ENCODE results near the gene SDE2. TPM values are rescaled to one million over a fixed set of nuclear protein-coding genes. Genes with fewer than 3 reads are reported as not detected.

The SDE2 gene
- total RNA-seq, 4 donors from 2014 or later = 19.9 to 41.0 (median 27.3) TPM

DNA sequence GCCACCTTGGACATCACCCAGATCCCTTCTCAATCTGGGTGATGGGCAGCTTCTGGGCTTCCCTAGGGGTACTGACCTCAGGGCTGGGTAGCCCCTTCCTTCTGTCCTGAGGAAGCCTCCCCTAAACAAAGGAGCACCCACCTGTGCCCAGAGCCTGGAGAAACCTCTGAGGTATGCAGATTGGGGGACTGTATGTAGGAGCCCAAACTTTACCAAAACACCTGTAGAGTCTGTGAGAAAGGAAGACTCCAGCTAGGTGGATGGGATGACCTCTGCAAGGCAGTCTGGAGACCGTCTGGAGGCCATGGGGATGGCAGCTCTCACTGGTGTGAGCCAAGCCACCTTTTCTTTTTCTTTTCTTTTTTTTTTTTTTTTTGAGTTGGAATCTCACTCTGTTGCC lies 44.4 kb downstream of the SDE2 start:
- Histone ChIP-seq H3K36me3 (no peaks in the 10 kb centered on the region), H3K4me1 (no peaks in the 10 kb centered on the region), H3K27me3 (no peaks in the 10 kb centered on the region), H3K9me3 (no peaks in the 10 kb centered on the region), H3K4me3 (replicated peaks in 1 of 3) (no peak overlapping the region), H3K27ac (no peak overlapping the region)
- intact Hi-C loops (cut with DNase I) = no loop called here
- TF ChIP-seq, protein P1, sequence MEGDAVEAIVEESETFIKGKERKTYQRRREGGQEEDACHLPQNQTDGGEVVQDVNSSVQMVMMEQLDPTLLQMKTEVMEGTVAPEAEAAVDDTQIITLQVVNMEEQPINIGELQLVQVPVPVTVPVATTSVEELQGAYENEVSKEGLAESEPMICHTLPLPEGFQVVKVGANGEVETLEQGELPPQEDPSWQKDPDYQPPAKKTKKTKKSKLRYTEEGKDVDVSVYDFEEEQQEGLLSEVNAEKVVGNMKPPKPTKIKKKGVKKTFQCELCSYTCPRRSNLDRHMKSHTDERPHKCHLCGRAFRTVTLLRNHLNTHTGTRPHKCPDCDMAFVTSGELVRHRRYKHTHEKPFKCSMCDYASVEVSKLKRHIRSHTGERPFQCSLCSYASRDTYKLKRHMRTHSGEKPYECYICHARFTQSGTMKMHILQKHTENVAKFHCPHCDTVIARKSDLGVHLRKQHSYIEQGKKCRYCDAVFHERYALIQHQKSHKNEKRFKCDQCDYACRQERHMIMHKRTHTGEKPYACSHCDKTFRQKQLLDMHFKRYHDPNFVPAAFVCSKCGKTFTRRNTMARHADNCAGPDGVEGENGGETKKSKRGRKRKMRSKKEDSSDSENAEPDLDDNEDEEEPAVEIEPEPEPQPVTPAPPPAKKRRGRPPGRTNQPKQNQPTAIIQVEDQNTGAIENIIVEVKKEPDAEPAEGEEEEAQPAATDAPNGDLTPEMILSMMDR (IDR thresholded peaks at IDR 0.05) = no peak
- TF ChIP-seq POLR2A (IDR thresholded peaks at IDR 0.05) = no peak
- DNase-seq = no peak
- WGBS, 2 donors = 93% methylated on average over 1 of the region's 1 CpG

DNA sequence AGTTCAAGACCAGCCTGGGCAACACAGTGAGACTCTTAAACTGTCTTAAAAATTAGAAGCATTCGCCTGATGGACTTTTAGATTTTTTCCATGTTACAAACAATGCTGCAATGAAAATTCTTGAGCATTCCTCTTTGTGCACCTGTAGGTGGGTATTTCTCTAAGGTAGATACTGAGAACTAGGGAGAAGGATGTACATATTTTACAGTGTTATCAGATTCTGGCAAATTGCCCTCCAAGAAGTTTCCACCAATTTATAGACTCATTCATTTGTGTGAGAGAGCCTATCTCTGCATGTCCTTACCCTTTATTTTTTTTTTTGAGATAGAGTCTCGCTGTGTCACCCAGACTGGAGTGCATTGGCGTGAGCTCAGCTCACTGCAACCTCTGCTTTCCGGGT lies 45.8 kb downstream of the SDE2 start:
- Histone ChIP-seq H3K9me3 (no peaks in the 10 kb centered on the region), H3K4me3 (replicated peaks in 1 of 3) (no peak overlapping the region), H3K27me3 (no peaks in the 10 kb centered on the region), H3K4me1 (no peaks in the 10 kb centered on the region), H3K27ac (no peak overlapping the region), H3K36me3 (no peaks in the 10 kb centered on the region)
- intact Hi-C loops (cut with DNase I) = no loop called here
- WGBS, 2 donors = 86% methylated on average over 4 of the region's 4 CpGs
- TF ChIP-seq, protein P1 (IDR thresholded peaks at IDR 0.05) = no peak
- TF ChIP-seq POLR2A (IDR thresholded peaks at IDR 0.05) = no peak
- DNase-seq = no peak

DNA sequence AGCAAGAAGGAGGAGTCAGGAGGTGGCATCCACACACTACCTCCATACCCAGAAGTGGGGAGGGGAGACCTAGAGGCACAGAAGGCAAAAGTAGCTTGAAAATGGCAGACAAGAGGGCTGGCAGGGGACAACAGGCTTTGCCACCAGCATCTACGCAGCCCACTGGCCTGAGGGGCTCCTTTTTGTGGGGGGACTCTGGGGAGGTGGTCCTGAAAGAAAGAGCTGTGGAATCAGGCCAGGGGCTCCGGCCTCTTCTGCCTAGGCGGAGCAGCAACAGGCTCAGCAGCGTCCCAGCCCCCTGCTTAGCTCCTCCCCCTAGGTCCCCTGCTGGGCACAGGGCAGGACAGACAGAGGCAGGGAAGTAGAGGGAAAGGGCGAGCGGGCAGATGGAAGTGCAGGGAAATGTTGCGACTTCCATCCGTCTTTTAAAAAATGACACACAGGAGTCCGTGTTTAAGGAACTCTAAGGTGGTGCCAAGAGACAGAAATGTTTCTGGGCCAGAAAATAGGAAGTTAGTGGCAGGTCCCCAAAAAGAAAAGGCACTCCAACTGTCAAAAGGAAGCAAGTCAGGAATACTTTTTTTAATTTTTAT lies 48.1 kb downstream of the SDE2 start:
- Histone ChIP-seq H3K36me3 (no peaks in the 10 kb centered on the region), H3K9me3 (no peaks in the 10 kb centered on the region), H3K4me3 (replicated peaks in 1 of 3) (no peak overlapping the region), H3K4me1 (no peaks in the 10 kb centered on the region), H3K27ac (no peak overlapping the region), H3K27me3 (no peaks in the 10 kb centered on the region)
- DNase-seq = no peak
- TF ChIP-seq, protein P1 (IDR thresholded peaks at IDR 0.05) = no peak
- no peak for TF ChIP-seq POLR2A (IDR thresholded peaks at IDR 0.05)
- WGBS, 2 donors = 68 to 71% methylated on average over 9 of the region's 9 CpGs
- intact Hi-C loops (cut with DNase I) = no loop called here

DNA sequence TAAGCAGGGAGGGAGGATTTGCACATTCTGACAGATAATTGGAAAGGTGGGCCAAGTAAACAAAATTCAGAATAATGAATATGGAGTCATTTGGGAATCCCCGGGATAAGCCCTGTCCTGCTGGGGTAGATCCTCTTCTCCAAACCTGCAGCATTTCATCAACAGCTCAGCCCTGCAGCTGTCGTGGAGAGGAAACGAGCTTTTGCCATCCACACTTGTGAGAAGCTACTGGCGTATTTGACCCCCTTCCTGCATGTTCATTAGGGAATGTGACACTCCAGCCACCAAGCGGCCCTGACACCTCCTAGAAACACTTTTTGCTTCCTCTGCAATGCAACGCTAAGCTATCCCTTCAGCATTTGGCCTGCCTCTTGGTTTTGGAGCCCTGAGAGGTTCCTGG lies 50.1 kb downstream of the SDE2 start:
- intact Hi-C loops (cut with DNase I) = no loop called here
- H3K36me3 ChIP-seq = no peaks in the 10 kb centered on the region
- H3K27ac ChIP-seq = no peak overlapping the region
- no peaks in the 10 kb centered on the region for H3K4me1 ChIP-seq
- H3K4me3 ChIP-seq (replicated peaks in 1 of 3) = no peak overlapping the region
- DNase-seq = no peak
- TF ChIP-seq POLR2A (IDR thresholded peaks at IDR 0.05) = no peak
- WGBS, 2 donors = 57 to 67% methylated on average over 6 of the region's 6 CpGs
- no peaks in the 10 kb centered on the region for H3K27me3 ChIP-seq
- H3K9me3 ChIP-seq = no peaks in the 10 kb centered on the region

DNA sequence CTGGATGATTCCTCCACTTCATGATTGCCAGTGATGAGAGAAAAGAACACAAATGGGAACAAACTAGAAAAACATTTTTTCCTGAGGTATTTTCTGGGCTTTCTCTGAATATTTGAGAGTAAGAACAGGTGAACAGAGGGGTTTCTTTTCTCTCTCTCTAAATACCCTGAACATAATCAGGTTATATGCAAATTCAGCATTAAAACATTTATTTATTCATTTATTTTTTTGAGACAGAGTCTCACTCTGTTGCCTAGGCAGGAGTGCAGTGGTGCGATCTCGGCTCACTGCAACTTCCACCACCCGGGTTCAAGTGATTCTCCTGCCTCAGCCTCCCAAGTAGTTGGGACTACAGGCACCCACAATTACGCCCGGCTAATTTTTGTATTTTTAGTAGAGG lies 52.3 kb downstream of the SDE2 start:
- no peaks in the 10 kb centered on the region for H3K27me3 ChIP-seq
- no peak for DNase-seq
- no peak overlapping the region for H3K4me3 ChIP-seq (replicated peaks in 1 of 3)
- no peak for TF ChIP-seq POLR2A (IDR thresholded peaks at IDR 0.05)
- TF ChIP-seq, protein P1 (IDR thresholded peaks at IDR 0.05) = no peak
- H3K9me3 ChIP-seq = no peaks in the 10 kb centered on the region
- H3K36me3 ChIP-seq = no peaks in the 10 kb centered on the region
- whole genome bisulfite sequencing, 2 donors = 90 to 96% methylated on average over 5 of the region's 5 CpGs
- H3K27ac ChIP-seq = no peak overlapping the region
- intact Hi-C loops (cut with DNase I) = no loop called here
- H3K4me1 ChIP-seq = no peaks in the 10 kb centered on the region

Measured in thyroid gland (tissue), 4 donors.